ENCODE measurements around the gene MTA3. TPM values are rescaled to one million over a fixed set of nuclear protein-coding genes. Genes with fewer than 3 reads are reported as not detected.

Gene MTA3
- total RNA-seq, 6 donors from 2014 or later: 18.2 to 59.7 (median 27.0) TPM

- TF ChIP-seq CTCF (IDR thresholded peaks at IDR 0.05): no peak
- TF ChIP-seq POLR2AphosphoS5 (IDR thresholded peaks at IDR 0.05): no peak
- no peak for TF ChIP-seq EP300 (IDR thresholded peaks at IDR 0.05)
- TF ChIP-seq POLR2A (IDR thresholded peaks at IDR 0.05): no peak
- H3K27ac ChIP-seq: no peak overlapping the region
- H3K9me3 ChIP-seq: no peaks in the 10 kb centered on the region
- DNase-seq (no peak), ATAC-seq (ENCODE audit: low FRiP score in 2 of 2) (no peak)
- no peak overlapping the region for H3K4me3 ChIP-seq
- WGBS, 2 donors: 95 to 96% methylated on average over 3 of the region's 3 CpGs
- peaks cover 0 to 14% (median 2%) of the 10 kb centered on the region in 4 donors for H3K4me1 ChIP-seq
- peaks cover 0 to 6% (median 0%) of the 10 kb centered on the region in 4 donors for H3K36me3 ChIP-seq
- no peaks in the 10 kb centered on the region for H3K27me3 ChIP-seq
Observed at GRCh38 chr2:42744545-42745082, 176.2 kb downstream of the MTA3 start.

GRCh38 chr2:42747422-42747821 lies 179.0 kb downstream of the MTA3 start:
- Histone ChIP-seq H3K4me3 (no peak overlapping the region), H3K27me3 (no peaks in the 10 kb centered on the region), H3K36me3 (peaks cover 0 to 3% (median 0%) of the 10 kb centered on the region in 4 donors), H3K27ac (no peak overlapping the region), H3K4me1 (peaks cover 0 to 17% (median 7%) of the 10 kb centered on the region in 4 donors), H3K9me3 (no peaks in the 10 kb centered on the region)
- DNase-seq (peak in 1 of 2 donors; percentile 54), ATAC-seq (ENCODE audit: low FRiP score in 2 of 2) (peak in 1 of 2 donors; percentile 47)
- TF ChIP-seq POLR2AphosphoS5 (IDR thresholded peaks at IDR 0.05): no peak
- no peak for TF ChIP-seq POLR2A (IDR thresholded peaks at IDR 0.05)
- WGBS, 2 donors: 63 to 87% methylated on average over 3 of the region's 3 CpGs

- no peak overlapping the region for H3K27ac ChIP-seq
- H3K27me3 ChIP-seq: no peaks in the 10 kb centered on the region
- 86 to 89% methylated on average over 4 of the region's 4 CpGs for WGBS, 2 donors
- H3K9me3 ChIP-seq: no peaks in the 10 kb centered on the region
- H3K4me3 ChIP-seq: no peak overlapping the region
- peaks cover 0 to 17% (median 10%) of the 10 kb centered on the region in 4 donors for H3K4me1 ChIP-seq
- ATAC-seq (ENCODE audit: low FRiP score in 2 of 2) (no peak), DNase-seq (no peak)
- peaks cover 0 to 11% (median 3%) of the 10 kb centered on the region in 4 donors for H3K36me3 ChIP-seq
- TF ChIP-seq EP300 (IDR thresholded peaks at IDR 0.05) (no peak), CTCF (IDR thresholded peaks at IDR 0.05) (no peak), POLR2AphosphoS5 (IDR thresholded peaks at IDR 0.05) (no peak), POLR2A (IDR thresholded peaks at IDR 0.05) (no peak)
Observed at GRCh38 chr2:42748840-42749239, 180.4 kb downstream of the MTA3 start.

- Histone ChIP-seq H3K36me3 (peaks cover 0 to 17% (median 8%) of the 10 kb centered on the region in 4 donors), H3K27ac (peak overlapping the region in 3 of 4 donors; percentile 35 to 56 (median 42)), H3K4me3 (no peak overlapping the region), H3K27me3 (no peaks in the 10 kb centered on the region), H3K4me1 (peaks cover 0 to 13% (median 9%) of the 10 kb centered on the region in 4 donors), H3K9me3 (no peaks in the 10 kb centered on the region)
- DNase-seq (peak in 1 of 2 donors; percentile 70), ATAC-seq (ENCODE audit: low FRiP score in 2 of 2) (peak; percentile 68 to 84)
- WGBS, 2 donors: 50 to 52% methylated on average over 2 of the region's 2 CpGs
- TF ChIP-seq EP300 (IDR thresholded peaks at IDR 0.05): no peak
- TF ChIP-seq CTCF (IDR thresholded peaks at IDR 0.05): no peak
- no peak for TF ChIP-seq POLR2AphosphoS5 (IDR thresholded peaks at IDR 0.05)
- TF ChIP-seq POLR2A (IDR thresholded peaks at IDR 0.05): no peak
Observed at GRCh38 chr2:42752314-42752713, 183.9 kb downstream of the MTA3 start.

- ATAC-seq (ENCODE audit: low FRiP score in 2 of 2) (peak in 1 of 2 donors; percentile 64), DNase-seq (no peak)
- no peak for TF ChIP-seq POLR2AphosphoS5 (IDR thresholded peaks at IDR 0.05)
- TF ChIP-seq CTCF (IDR thresholded peaks at IDR 0.05): no peak
- no peak for TF ChIP-seq EP300 (IDR thresholded peaks at IDR 0.05)
- TF ChIP-seq POLR2A (IDR thresholded peaks at IDR 0.05): no peak
- Histone ChIP-seq H3K36me3 (peaks cover 0 to 17% (median 8%) of the 10 kb centered on the region in 4 donors), H3K27ac (peak overlapping the region in 2 of 4 donors; percentile 35 to 56), H3K9me3 (no peaks in the 10 kb centered on the region), H3K27me3 (no peaks in the 10 kb centered on the region), H3K4me1 (peaks cover 0 to 13% (median 7%) of the 10 kb centered on the region in 4 donors), H3K4me3 (no peak overlapping the region)
- 86 to 89% methylated on average over 24 of the region's 24 CpGs for WGBS, 2 donors
Observed at GRCh38 chr2:42752816-42753813, 184.7 kb downstream of the MTA3 start.

Data from upper lobe of left lung (tissue), 6 donors.